Measurements from ENCODE around the gene LBP.

DNA sequence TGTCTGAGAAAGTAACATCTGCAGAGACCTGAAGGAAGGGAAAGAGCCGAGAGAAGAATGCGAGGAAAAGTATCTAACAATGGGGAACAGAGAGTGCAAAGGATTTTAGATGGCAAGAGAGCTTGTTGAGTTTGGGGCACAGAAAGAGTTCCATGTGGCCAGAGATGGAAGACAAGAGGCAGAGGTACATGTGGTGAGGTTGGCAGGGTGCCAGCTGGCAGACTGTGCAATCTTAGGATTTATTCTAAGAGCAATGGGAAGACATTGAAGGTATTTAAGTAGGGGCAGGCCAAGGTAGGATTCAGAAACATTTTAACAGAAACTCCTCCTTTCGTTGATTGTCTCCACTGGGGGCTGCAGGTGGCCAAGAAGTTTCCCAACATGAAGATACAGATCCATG lies 20.4 kb upstream of the LBP start:
- TF ChIP-seq, protein P1, sequence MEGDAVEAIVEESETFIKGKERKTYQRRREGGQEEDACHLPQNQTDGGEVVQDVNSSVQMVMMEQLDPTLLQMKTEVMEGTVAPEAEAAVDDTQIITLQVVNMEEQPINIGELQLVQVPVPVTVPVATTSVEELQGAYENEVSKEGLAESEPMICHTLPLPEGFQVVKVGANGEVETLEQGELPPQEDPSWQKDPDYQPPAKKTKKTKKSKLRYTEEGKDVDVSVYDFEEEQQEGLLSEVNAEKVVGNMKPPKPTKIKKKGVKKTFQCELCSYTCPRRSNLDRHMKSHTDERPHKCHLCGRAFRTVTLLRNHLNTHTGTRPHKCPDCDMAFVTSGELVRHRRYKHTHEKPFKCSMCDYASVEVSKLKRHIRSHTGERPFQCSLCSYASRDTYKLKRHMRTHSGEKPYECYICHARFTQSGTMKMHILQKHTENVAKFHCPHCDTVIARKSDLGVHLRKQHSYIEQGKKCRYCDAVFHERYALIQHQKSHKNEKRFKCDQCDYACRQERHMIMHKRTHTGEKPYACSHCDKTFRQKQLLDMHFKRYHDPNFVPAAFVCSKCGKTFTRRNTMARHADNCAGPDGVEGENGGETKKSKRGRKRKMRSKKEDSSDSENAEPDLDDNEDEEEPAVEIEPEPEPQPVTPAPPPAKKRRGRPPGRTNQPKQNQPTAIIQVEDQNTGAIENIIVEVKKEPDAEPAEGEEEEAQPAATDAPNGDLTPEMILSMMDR (IDR thresholded peaks at IDR 0.05), result no peak
- TF ChIP-seq POLR2A (IDR thresholded peaks at IDR 0.05) (no peak), EP300 (IDR thresholded peaks at IDR 0.05) (no peak), POLR2AphosphoS5 (IDR thresholded peaks at IDR 0.05) (no peak)
